COR-L47 (cell line): ENCODE data around the gene EVX1.

ENCODE experiments used
- DNase-seq: peaks from one replicate; lab custom pipeline; 2025; lab: John Stamatoyannopoulos, UW

EVX1 gene

DNA sequence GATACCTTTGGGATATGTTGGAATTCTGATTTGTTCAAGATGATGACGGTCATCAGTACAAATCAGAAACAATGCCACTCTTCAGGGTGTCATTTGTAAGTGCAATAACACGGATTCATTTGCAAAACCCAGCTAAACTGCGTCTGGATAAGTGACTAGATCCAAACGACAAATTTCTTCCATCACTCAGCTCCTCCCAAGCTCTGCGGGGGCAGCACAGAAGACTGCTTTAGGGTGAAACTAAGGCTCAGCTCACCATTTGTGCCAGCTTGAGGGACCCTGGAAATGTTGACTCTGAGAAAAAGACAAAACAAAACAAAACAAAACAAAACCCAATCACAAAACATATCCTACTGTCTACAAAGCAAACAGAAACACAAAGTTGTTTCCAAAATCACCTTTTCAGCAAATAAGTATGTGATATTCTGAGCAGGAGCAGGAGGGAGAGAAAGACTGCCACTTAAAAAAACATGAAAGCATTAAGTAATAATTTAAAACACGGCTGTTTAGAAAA lies 8.0 kb downstream of the EVX1 start:
- no peak for DNase-seq

DNA sequence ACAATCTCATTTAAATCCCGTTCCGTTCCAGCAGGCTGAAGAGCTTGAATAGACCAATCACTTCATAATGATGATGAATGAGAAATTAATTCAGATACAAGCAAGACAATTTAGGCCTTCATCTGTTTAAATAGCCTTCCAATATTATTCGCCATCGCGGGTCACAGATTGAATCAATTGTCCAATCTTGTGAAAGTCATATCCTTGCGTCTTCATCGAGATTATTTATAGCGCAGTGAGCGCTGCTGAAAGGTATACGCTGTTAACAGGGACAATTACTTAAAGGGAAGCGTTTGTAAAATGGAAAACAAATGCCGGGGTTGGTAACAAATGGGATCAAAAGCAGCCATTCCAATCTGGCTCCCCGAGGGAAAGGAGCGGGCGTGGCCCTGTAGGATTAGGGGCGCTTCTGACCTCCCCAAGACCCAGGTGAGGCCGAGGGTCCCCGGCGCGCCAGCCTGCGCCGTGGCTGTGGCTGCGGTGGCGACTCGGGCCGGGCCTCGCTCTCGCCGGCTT lies 8.6 kb downstream of the EVX1 start:
- DNase-seq: no peak

DNA sequence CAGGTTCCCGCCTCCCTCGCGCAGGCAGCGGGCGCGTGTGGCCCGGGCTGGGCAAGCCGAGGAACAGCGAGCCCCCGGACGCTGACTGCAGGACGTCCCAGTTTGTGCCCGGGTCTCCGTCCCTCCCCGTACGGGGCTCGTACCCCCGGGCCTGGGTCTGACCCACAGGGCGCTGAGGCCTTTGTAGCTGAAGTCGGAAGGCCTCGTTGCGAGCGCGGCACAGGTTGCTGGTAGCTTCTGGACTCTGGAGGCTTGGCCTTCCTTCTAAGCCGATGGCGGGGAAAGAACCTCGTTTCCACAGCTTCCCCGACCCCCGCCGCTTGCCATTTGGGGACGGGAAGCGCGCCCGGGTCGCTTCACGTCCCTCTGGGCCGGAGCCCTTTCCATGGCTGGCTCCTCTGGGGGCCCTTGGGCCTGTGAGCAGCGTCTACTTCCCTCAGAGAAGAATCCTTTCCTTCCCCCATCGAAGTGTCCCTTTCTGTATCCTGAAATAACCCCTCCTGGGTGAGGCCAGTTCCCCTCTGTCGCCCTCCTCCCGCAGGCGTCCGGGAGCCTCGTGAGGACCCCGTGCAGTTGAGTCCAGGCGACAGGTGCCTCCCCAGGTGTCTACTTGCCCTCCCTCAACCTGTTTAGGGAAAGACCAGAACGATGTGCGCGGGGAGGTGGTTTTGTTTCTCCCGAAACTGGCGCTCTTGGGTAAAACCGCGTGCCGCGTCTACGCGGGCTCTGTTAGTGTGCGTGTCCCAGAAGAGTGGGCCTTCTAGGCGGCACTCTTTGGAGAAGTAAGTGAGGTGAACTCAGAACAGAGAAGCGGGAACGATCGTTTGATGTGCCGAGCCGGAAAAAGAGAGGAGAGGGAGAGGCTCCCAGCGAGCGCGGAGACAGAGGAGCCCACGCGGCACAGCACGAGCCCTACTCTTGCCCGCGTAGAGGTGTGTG lies 9.3 kb downstream of the EVX1 start:
- no peak for DNase-seq

DNA sequence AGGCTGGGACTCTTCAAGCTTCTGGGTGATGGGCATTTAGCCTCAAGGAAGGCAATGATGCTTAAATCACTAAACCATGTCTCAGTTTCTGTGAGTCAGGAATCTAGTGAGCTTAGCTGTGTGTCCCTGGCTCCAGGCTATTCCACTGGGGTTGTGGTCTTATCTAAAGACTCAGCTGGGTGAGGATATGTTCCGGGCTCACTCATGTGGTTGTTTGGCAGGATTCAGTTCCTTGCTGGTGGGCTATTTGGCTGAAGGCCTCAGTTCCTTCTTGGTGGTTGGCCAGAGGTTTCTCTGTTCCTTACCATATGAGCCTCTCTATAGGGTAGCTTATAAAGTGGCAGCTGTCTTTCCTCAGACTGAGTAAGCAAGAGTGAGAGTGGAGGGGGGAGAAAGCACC lies 12.0 kb downstream of the EVX1 start:
- no peak for DNase-seq

DNA sequence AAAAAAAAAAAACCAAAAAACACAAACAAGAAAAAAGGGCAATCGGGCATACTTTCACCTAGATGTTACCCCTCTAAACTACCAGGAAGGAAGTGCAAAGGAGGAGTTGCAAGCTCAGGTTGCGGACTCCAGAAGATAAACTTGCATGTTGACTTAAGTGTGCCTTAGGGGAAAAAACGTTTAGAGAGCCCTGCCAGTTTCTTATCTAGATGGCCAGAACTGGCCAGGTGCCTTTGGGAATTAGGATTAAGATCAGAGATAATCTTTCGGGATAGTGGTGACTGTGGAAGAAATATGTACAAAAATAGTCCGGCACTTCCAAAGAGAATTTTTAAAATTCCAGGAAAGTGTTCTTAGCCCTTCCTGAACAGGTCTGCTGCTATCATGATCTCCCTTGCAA lies 17.6 kb downstream of the EVX1 start:
- DNase-seq: no peak

DNA sequence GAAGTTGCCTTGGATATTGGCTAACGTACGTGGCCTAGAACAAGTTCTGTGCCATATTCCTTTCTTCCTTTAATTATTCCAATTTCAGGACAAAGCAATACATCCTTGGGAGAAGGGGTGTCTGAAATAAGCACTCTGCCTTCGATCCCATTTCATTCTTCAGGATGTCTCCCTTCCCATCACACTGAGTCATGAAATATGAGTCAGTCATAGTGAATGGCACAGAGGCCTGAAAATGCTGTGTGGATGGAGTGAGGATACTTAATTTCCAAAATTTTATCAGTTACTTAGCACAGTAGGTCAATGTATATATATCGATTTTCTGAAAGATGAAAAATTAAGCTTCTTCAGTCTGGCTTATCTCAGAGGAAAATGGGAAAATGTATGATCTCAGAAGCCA lies 19.5 kb downstream of the EVX1 start:
- no peak for DNase-seq

DNA sequence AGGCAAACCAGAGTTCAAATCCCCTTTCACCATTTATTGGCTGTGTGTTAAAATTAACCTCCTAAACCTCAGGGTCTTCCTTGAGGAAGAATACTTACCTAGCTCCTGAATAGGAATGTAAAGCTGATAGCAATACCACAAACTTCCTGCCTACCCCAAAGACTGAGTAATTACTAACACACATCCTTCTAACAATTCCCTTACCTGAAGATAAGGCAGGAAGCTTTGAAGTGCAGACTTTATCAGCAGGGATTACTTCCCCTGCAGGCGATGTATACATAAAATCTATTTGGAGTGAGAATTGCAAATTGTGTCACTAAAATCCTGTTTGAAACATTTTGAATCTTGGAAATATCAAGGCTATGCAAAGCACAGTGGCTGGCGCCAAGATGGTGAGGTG lies 21.2 kb downstream of the EVX1 start:
- no peak for DNase-seq

DNA sequence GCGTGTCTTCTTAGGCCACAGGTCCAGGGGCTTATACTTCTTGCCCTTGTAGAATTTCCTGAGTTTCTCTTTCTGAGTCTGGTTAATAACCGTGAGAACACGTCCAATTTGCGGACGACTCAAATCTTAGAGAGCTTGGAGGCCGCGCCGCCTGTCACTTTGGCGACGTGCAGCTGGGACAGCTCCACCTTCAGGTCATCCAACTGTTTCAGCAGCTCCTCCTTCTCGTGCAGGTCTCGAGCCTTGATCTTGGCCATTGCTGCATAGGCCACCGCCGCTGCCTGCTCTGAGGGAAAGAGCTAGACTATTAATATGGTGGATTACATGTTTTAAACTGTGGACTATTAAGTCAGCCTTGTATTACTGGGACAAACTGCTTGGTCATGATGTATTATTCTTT lies 26.9 kb downstream of the EVX1 start:
- DNase-seq: no peak

DNA sequence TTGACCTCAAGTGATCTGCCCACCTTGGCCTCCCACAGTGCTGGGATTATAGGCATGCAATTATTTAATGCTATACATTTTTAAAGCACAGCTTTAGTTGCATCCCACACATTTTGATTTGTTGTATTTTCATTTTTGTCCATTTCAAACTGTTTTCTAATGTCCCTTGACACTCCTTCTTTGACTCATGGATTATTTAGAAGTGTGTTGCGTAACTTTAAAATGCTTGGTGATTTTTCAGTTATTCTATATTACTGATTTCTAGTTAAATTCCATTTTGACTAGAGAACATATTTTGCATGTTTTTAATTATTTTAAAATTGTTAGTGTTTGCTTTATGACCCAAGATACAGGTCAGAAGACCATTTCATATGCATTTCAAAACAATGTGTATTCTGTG lies 28.8 kb downstream of the EVX1 start:
- DNase-seq: no peak

DNA sequence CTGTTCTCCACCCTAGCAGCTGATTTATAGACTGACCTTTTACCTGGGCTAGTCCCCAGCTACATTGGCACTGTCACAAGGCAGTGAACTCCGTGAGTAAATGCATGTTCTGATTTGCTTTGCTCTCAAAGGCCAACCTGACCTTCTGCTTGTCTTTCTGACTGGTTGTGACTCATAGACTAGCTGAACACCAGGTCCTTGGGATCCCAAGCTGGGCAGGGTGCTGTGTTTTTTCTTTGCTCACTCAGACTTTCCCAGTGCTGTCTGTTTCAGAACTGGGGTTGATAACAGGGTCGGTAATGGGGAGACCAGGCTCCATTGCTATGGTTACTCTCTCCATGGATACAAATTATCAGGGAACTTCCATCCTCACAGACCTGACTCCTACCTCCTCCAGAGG lies 35.0 kb downstream of the EVX1 start:
- no peak for DNase-seq

DNA sequence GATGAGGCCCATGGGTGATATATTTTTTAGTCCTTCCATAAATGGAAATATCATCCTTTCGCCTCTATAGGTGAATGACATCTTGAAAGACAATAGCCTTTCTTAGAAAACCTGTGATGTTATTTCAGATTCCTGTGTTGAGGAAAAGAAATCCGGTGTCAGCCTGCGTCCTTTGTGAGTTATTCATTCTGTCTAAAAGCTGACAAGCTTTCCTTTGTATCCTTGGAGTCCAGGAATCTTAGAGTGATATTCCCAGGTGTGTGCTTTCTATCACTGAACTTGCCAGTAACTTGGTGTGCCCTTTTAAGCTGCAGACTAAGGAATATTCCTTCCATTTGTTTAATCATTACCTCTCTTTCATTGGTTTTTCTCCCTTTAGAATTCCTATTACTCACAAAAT lies 41.0 kb downstream of the EVX1 start:
- no peak for DNase-seq

DNA sequence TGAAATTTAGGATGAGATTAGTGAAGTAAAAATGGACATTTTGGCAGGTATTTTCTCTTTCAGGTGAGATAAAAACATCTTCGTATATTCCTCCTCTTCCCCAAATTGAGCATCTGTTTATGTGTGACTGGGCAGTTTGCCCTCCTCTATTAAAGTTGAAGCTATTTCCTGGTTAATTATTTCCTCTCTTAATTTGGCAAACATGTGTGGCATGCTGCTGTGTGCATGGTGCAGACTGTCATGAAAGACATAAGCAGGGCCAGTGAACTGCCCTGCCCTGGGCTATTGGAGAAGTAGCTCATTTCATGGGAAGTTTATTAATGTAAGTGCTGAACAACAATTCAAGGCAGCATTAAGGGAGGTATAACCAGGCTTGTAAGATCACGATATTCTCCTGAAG lies 52.6 kb downstream of the EVX1 start:
- DNase-seq: no peak

DNA sequence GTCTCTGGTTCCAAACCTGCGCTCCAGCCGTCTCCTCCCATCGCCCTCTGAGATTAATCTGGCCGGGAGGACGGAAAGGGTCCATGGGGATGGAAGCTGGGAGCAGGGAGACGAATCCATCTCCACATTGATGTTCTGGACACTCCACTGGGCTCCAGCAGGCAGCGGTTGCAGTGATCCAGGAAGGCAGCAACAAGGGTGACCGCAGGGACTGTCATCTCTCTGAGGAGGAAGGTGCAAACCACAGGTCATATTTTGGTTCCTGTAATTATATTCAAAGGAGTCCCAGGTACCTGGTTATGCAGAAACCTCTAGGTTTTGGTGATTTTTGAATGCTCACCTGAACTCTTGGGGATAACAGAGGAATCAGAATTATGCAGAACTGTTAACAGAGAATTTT lies 54.8 kb downstream of the EVX1 start:
- DNase-seq: no peak
